Measurements from ENCODE around the gene RMND5A.

- TF ChIP-seq, protein P1, sequence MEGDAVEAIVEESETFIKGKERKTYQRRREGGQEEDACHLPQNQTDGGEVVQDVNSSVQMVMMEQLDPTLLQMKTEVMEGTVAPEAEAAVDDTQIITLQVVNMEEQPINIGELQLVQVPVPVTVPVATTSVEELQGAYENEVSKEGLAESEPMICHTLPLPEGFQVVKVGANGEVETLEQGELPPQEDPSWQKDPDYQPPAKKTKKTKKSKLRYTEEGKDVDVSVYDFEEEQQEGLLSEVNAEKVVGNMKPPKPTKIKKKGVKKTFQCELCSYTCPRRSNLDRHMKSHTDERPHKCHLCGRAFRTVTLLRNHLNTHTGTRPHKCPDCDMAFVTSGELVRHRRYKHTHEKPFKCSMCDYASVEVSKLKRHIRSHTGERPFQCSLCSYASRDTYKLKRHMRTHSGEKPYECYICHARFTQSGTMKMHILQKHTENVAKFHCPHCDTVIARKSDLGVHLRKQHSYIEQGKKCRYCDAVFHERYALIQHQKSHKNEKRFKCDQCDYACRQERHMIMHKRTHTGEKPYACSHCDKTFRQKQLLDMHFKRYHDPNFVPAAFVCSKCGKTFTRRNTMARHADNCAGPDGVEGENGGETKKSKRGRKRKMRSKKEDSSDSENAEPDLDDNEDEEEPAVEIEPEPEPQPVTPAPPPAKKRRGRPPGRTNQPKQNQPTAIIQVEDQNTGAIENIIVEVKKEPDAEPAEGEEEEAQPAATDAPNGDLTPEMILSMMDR (IDR thresholded peaks at IDR 0.05): no peak
- TF ChIP-seq POLR2AphosphoS5 (IDR thresholded peaks at IDR 0.05): no peak
- no peak for TF ChIP-seq POLR2A (IDR thresholded peaks at IDR 0.05)
- no peak for TF ChIP-seq EP300 (IDR thresholded peaks at IDR 0.05)
Observed at GRCh38 chr2:86760371-86760770, 40.3 kb downstream of the RMND5A start.
